GM19193 (cell line): ENCODE measurements around the gene AKAP12.

ENCODE experiments used
- POLR2A ChIP-seq: IDR thresholded peaks from 4 replicates; pipeline ENCODE4 v1.6.1; 2011; ENCODE audit not compliant: insufficient read depth, insufficient read length; ENCODE audit errors: extremely low read depth

Gene AKAP12

DNA sequence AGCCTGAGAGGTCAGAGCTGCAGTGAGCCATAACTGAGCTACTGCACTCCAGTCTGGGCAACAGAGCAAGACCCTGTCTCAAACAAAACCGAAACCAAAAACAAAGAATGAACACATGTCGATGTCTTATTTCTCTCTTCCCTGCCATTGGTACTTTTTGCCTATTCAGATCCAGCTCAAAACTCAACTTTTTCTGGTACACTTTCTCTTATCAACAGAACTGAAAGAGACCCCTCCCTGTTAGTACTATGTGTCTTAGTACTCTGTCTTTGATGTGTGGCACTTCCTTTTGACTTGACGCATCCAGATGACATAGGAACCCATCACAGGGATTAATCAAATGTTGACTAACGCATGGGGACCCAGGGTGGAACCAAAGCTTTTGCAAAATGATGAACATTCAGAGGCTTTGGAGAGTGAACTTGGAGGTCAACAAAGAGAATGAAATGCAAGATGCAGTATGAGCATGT, 44.8 kb downstream of the AKAP12 start:
- no peak for TF ChIP-seq POLR2A

- no peak for TF ChIP-seq POLR2A
These were observed 45.4 kb downstream of the AKAP12 start for GRCh38 chr6:151285122-151285521.

DNA sequence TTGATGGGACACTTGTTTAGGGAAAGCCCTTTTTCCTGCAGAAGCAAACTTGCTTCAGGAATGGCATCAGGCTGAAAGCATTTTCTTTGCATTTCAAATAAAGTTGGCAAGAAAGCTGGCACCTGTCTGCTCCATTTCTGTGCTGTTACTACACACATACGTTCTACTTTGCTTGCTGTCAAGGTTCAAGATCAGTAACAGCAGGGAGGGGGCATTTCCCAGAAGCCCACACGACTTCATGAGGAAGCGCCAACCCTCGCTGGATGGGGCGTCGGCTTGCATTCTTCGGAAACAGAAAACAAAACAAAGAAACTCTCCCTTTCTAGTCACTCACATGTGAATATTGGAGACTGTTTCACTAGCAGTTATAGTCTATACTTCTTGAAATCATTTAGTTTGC, 46.4 kb downstream of the AKAP12 start:
- TF ChIP-seq POLR2A, result no peak

DNA sequence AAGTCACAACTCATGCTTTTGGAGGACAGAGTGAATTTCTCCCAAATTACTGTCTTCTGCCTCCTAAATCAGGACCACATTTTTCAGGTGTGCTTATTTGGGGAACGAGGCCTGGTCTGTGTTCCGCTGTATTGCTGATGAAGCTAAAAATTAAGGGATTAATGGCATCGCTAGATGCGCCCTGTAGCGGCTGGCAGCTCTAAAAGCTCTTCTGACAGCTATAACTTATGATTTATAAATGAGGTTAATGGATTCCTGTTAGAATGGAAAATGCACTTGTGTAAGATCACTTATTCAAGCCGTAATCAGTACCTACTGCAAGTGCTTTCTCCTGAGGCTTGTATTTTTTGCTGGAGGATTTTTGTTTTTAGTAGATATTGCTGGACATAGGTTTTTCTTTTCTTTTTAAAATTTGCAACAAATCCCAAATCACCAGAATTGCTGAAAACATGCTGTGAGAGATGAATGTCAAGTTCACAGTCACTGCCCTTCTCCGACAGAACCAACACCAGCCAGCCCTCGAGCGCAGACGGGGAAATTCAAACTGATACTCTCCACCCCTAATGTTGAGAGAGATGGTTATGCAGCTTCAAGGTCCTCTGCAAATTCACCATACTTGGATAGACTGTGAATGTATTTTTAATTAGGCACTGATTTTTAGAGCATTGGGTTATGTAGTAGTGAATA, 49.1 kb downstream of the AKAP12 start:
- TF ChIP-seq POLR2A, result no peak

- no peak for TF ChIP-seq POLR2A
These were observed 49.7 kb downstream of the AKAP12 start for GRCh38 chr6:151289399-151290007.

- TF ChIP-seq POLR2A, result no peak
These were observed 51.3 kb downstream of the AKAP12 start for GRCh38 chr6:151290877-151291721.

DNA sequence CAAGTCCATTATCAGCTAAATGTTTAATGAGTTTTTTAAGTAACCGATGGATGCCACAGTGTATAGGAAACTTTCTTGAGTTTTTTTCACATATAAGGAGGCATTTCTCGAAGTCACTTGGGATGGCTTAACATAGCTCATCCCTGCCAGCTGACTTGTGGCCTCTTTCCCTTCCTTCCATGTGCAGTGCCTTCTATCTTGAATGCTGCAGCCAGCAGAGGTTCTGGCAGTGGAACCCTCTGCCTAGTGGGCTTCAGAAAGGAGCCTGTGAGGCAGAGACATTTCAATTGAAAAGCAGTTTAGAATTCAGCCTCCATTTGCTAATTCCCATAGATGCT, 51.9 kb downstream of the AKAP12 start:
- no peak for TF ChIP-seq POLR2A

- TF ChIP-seq POLR2A, result no peak
These were observed 53.4 kb downstream of the AKAP12 start for GRCh38 chr6:151292974-151293687.

DNA sequence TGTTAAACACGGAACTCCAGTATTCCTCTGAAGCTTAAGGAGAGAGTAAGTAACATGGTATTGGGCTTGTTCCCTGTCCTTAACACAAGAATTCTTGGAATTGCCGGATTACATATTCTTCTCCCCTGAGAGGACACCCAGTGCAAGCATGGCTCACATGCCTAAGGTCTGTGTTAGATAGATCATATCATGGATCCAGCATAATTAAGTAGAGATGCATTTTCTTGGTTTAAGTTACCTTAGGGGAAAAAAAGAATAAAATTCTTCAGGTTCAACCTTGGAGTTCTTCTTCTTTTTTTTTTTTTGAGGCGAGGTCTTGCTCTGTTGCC, 53.9 kb downstream of the AKAP12 start:
- TF ChIP-seq POLR2A, result no peak

DNA sequence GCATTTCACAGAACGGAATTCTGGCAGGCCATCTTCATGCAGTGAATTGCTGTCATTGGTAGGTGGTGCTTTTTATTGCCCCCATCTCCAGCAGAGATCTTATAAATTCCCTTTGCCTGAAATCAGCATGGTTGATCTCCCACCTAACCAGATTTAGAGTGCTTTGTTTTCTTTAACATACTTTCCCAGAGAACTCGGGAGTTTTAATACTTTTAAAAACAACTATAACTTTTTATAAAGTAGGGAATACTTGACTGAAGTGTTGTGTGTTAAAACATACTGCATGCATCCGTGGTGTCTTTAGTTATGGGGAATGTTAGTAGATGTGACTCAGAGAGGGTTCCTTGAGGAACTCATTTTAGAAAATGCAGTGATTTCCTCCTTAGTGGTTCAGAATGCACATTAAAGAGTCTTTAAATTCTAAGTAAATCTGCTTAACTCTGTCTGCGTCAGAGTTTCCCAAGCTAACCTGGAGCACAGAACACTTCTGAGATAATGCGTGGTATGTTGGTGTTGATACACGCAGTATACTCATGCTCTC, 54.9 kb downstream of the AKAP12 start:
- TF ChIP-seq POLR2A, result no peak

GRCh38 chr6:151297886-151298285, 58.1 kb downstream of the AKAP12 start:
- TF ChIP-seq POLR2A, result no peak

GRCh38 chr6:151299011-151299410, 59.2 kb downstream of the AKAP12 start:
- TF ChIP-seq POLR2A, result no peak

DNA sequence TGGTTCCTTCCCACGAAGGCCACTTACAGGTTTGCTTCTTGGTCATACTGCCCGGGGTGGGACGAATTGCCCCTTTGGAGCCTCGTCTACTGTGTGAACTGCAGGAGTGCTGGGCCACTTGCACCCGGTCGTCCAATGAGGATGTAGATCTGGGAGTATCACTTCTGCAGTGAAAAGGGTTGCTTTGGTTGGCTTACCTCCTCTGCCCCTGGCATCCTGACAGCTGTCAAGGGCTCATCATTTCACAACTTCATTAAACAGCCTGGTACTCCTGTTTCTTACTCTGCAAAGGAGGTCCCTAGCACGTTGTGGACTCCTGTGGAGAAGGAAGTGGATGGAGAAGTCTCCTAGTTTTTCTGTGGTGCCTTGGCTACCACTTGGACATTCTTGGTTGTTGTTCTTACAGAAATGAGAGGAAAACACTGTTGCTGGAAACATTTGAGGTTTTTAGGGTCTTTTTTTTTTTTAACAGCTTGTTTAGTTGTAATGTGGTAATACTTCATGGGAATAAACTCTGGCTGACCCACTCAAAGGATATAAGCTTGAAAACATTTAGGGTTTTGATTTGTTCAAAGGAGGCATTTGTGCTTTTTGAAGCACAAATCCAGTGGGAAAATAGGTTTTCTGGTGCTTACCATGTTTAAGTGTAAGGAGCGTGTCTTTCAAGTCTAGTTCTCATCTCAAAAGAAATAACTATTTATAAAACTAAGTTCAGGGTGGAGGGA, 60.7 kb downstream of the AKAP12 start:
- TF ChIP-seq POLR2A, result no peak

DNA sequence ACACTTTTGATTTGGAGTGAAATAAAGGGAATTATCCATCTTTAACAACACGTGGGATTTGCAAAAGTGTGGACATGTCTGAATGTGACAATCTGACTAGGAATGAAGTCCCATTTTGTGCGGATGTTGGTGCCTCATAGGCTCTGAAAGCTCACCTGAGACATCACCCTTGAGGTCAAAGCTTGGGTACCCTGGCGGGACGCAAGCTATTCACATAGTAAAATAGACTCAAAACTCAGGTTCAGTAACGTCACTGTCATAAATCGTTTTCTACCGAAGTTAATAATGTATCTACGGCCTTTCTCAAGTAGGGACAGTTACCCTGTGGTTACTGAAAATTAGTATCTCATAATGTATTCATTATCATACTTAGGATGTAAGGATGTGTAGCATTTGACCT, 61.8 kb downstream of the AKAP12 start:
- no peak for TF ChIP-seq POLR2A
